WI38 (cell line): ENCODE results near the gene UTP3.
"Not testable (repeated sequence)": the region's sequence is repeated elsewhere in the genome, so short reads cannot be mapped to it uniquely, and the experiment has no call there.

ENCODE experiments used
- H3K4me3 ChIP-seq: 2 replicates; pipeline ENCODE4 v1.5.1; 2011; ENCODE audit warnings: low read depth, mild to moderate bottlenecking, control low read depth, low read length
- CTCF ChIP-seq: IDR thresholded peaks from 2 replicates; pipeline ENCODE4 v1.5.1; 2012; ENCODE audit warnings: low read depth, mild to moderate bottlenecking, control low read depth, low read length

UTP3 gene

GRCh38 chr4:70687821-70688794 lies at the start of gene UTP3:
TSS of gene UTP3 (plus strand) at chr4:70688532. CDS start at chr4:70688678, 146 bp downstream.
- H3K4me3 ChIP-seq = peak within 1 kb of the TSS; percentile 94
- TF ChIP-seq CTCF = peak; percentile 88

GRCh38 chr4:70640192-70640591 lies 48.1 kb upstream of the UTP3 start:
- no peak overlapping the region for H3K4me3 ChIP-seq
- TF ChIP-seq CTCF = no peak

GRCh38 chr4:70650741-70651140 lies 37.6 kb upstream of the UTP3 start:
- H3K4me3 ChIP-seq = not testable (repeated sequence)

GRCh38 chr4:70651864-70652506 lies 36.3 kb upstream of the UTP3 start:
- TF ChIP-seq CTCF = no peak; the same call in 1 of the 2 replicates
- 0 out of 2 replicates have a peak overlapping the region, but pooled peaks have one; percentile 26 for H3K4me3 ChIP-seq

- H3K4me3 ChIP-seq = no peak overlapping the region
- no peak for TF ChIP-seq CTCF
Observed at GRCh38 chr4:70654605-70655011, 33.7 kb upstream of the UTP3 start.

- H3K4me3 ChIP-seq = no peak overlapping the region
- TF ChIP-seq CTCF = no peak
Observed at GRCh38 chr4:70657326-70657725, 31.0 kb upstream of the UTP3 start.

- no peak for TF ChIP-seq CTCF
- no peak overlapping the region for H3K4me3 ChIP-seq
Observed at GRCh38 chr4:70658418-70658817, 29.9 kb upstream of the UTP3 start.
